Measurements from ENCODE around the gene TYRO3.

Gene TYRO3

DNA sequence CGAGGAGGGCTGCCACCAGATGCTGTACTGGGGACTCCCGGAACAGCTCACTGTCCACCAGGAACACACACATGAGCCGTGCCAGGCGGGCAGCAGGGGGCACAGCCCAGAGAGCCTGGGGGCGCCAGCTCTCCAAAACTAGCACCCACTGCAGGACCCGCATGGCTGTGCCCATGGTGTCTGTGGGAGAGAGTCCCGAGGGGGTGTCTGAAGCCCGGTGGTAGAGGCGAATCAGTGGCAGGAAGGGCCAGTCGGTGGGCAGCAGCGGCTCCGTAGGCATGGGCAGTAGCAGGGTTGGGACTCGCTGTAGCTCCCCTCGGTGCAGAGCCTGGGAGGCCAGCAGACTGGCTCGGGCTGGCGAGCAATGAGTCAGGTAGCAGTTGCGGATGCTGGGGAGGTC lies 38.4 kb upstream of the TYRO3 start:
- H3K27me3 ChIP-seq (ENCODE audit: insufficient read depth, poor library complexity, severe bottlenecking): no peaks in the 10 kb centered on the region
- H3K4me1 ChIP-seq (ENCODE audit: insufficient read depth, poor library complexity, severe bottlenecking): no peaks in the 10 kb centered on the region
- TF ChIP-seq, protein P1, sequence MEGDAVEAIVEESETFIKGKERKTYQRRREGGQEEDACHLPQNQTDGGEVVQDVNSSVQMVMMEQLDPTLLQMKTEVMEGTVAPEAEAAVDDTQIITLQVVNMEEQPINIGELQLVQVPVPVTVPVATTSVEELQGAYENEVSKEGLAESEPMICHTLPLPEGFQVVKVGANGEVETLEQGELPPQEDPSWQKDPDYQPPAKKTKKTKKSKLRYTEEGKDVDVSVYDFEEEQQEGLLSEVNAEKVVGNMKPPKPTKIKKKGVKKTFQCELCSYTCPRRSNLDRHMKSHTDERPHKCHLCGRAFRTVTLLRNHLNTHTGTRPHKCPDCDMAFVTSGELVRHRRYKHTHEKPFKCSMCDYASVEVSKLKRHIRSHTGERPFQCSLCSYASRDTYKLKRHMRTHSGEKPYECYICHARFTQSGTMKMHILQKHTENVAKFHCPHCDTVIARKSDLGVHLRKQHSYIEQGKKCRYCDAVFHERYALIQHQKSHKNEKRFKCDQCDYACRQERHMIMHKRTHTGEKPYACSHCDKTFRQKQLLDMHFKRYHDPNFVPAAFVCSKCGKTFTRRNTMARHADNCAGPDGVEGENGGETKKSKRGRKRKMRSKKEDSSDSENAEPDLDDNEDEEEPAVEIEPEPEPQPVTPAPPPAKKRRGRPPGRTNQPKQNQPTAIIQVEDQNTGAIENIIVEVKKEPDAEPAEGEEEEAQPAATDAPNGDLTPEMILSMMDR (IDR thresholded peaks at IDR 0.05; ENCODE audit: poor library complexity, severe bottlenecking): no peak
- H3K36me3 ChIP-seq (ENCODE audit: low read depth): peaks cover 4% of the 10 kb centered on the region
- ATAC-seq (ENCODE audit: low read depth) (no peak), DNase-seq (ENCODE audit: low spot score) (no peak)
- no peak overlapping the region for H3K27ac ChIP-seq (ENCODE audit: poor library complexity, severe bottlenecking)
- no peak overlapping the region for H3K4me3 ChIP-seq (ENCODE audit: severe bottlenecking)
- no peaks in the 10 kb centered on the region for H3K9me3 ChIP-seq (ENCODE audit: severe bottlenecking)

DNA sequence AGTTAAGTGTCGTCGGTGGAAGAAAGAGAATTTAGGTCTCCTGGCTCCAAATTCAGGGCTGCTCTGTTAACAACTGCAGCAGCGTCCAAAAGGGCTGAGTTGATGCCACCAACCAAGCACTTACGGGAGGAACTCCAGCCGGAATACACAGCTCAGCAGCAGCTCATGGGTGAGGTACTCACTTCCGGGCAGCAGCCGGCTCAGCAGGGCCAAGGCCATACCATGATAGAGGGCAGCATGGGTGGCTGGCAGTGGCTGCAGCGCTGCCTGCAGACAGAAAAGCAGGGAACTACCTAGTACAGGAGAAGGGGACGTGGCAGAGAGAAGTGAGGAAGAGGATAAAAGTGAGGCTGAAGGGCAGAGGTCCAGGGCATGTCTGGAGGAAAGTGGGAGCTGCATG lies 37.4 kb upstream of the TYRO3 start:
- H3K27me3 ChIP-seq (ENCODE audit: insufficient read depth, poor library complexity, severe bottlenecking): no peaks in the 10 kb centered on the region
- no peak for DNase-seq (ENCODE audit: low spot score)
- H3K9me3 ChIP-seq (ENCODE audit: severe bottlenecking): no peaks in the 10 kb centered on the region
- H3K27ac ChIP-seq (ENCODE audit: poor library complexity, severe bottlenecking): no peak overlapping the region
- no peak for ATAC-seq (ENCODE audit: low read depth)
- no peaks in the 10 kb centered on the region for H3K4me1 ChIP-seq (ENCODE audit: insufficient read depth, poor library complexity, severe bottlenecking)
- H3K4me3 ChIP-seq (ENCODE audit: severe bottlenecking): no peak overlapping the region
- H3K36me3 ChIP-seq (ENCODE audit: low read depth): peaks cover 14% of the 10 kb centered on the region
- TF ChIP-seq, protein P1 (IDR thresholded peaks at IDR 0.05; ENCODE audit: poor library complexity, severe bottlenecking): no peak

DNA sequence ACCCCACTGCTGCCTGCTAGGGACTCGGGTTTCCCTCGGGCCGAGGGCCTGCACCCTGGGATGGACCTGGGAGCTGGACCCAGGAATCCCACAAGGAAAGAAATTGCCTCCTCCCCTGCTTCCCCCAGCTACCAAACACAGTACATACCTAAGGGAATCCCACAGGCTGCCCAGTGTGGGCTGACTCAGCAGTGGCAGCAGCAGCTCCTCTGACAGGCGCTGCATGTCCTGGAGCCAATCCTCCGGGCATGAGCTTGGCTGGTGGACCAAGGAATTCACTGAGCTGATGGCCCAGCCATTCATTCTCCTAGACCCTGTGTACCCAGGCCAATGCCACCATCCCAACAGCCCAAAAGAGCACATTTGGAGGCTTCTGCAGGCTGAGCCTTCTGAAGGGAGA lies 35.9 kb upstream of the TYRO3 start:
- Histone ChIP-seq H3K27me3 (ENCODE audit: insufficient read depth, poor library complexity, severe bottlenecking) (no peaks in the 10 kb centered on the region), H3K9me3 (ENCODE audit: severe bottlenecking) (no peaks in the 10 kb centered on the region), H3K4me3 (ENCODE audit: severe bottlenecking) (no peak overlapping the region), H3K36me3 (ENCODE audit: low read depth) (peaks cover 29% of the 10 kb centered on the region), H3K27ac (ENCODE audit: poor library complexity, severe bottlenecking) (no peak overlapping the region), H3K4me1 (ENCODE audit: insufficient read depth, poor library complexity, severe bottlenecking) (no peaks in the 10 kb centered on the region)
- DNase-seq (ENCODE audit: low spot score) (no peak), ATAC-seq (ENCODE audit: low read depth) (peak; percentile 35; the same call in 2 of the 3 replicates)
- TF ChIP-seq, protein P1 (IDR thresholded peaks at IDR 0.05; ENCODE audit: poor library complexity, severe bottlenecking): no peak

DNA sequence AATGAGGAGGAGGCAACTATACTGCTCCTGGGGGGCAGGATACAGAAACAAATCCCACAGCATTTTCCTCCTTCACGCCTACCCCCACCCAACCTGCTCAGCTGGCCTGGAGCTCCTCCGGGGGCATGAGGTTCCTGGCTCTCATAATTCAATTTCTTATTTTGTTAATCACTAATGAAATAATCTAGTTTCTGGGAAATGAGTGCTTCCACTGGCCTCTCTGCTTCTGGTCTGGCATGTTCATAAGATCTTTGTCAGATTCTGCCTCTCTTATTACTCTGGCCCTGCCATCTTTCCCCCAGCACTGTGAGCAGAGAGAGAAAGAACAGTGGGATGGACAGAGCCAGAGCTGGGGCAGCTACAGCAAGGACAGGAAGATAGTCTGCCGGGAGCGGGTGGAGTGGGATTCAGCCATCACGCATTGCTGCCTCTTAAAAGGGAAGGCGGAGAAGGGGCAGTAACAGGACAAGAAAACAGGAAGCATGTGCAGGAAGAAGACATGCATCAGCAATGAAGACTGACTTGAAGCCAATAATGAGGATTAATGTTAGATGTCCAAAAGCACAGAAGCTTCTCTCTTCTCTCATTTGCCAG lies 28.6 kb upstream of the TYRO3 start:
- Histone ChIP-seq H3K4me3 (ENCODE audit: severe bottlenecking) (no peak overlapping the region), H3K9me3 (ENCODE audit: severe bottlenecking) (no peaks in the 10 kb centered on the region), H3K27ac (ENCODE audit: poor library complexity, severe bottlenecking) (no peak overlapping the region), H3K27me3 (ENCODE audit: insufficient read depth, poor library complexity, severe bottlenecking) (no peaks in the 10 kb centered on the region), H3K36me3 (ENCODE audit: low read depth) (peaks cover 92% of the 10 kb centered on the region), H3K4me1 (ENCODE audit: insufficient read depth, poor library complexity, severe bottlenecking) (no peaks in the 10 kb centered on the region)
- DNase-seq (ENCODE audit: low spot score) (no peak), ATAC-seq (ENCODE audit: low read depth) (no peak)
- TF ChIP-seq, protein P1 (IDR thresholded peaks at IDR 0.05; ENCODE audit: poor library complexity, severe bottlenecking): no peak

DNA sequence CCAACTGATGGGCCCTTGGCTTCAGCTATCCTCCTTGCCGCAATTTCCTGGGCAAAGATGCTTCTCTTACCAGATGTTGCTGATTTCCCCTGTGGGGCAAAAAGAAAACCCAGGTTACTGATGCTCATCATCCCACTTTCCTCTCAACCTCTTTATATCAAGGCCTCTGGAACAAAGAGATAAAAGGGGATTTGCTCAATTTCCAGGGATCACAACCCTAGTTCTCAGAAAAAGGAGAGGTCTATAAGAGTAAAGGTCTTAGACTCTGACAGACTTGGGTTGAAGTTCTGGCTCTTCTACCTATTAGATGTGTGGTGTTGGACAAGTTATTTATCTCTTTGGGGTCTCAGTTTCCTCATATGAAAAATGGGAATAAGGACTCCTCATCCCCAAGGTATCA lies 23.5 kb upstream of the TYRO3 start:
- peaks cover 55% of the 10 kb centered on the region for H3K36me3 ChIP-seq (ENCODE audit: low read depth)
- no peaks in the 10 kb centered on the region for H3K9me3 ChIP-seq (ENCODE audit: severe bottlenecking)
- ATAC-seq (ENCODE audit: low read depth) (no peak), DNase-seq (ENCODE audit: low spot score) (no peak)
- TF ChIP-seq, protein P1 (IDR thresholded peaks at IDR 0.05; ENCODE audit: poor library complexity, severe bottlenecking): no peak
- H3K27me3 ChIP-seq (ENCODE audit: insufficient read depth, poor library complexity, severe bottlenecking): no peaks in the 10 kb centered on the region
- no peak overlapping the region for H3K27ac ChIP-seq (ENCODE audit: poor library complexity, severe bottlenecking)
- no peak overlapping the region for H3K4me3 ChIP-seq (ENCODE audit: severe bottlenecking)
- H3K4me1 ChIP-seq (ENCODE audit: insufficient read depth, poor library complexity, severe bottlenecking): no peaks in the 10 kb centered on the region

Measured in RWPE2 (cell line).